HL-60 (cell line): ENCODE data around the gene SPATA20.

Source experiments
- GABPA ChIP-seq: IDR thresholded peaks from 2 replicates; pipeline ENCODE4 v1.6.1; 2012; ENCODE audit warnings: low read depth
- POLR2AphosphoS5 ChIP-seq: IDR thresholded peaks from 2 replicates; pipeline ENCODE4 v1.6.1; 2012; ENCODE audit warnings: low read depth
- REST ChIP-seq: IDR thresholded peaks from 2 replicates; pipeline ENCODE4 v1.6.1; 2012; ENCODE audit warnings: low read depth; ENCODE audit not compliant: insufficient replicate concordance
- SPI1 ChIP-seq: IDR thresholded peaks from 2 replicates; pipeline ENCODE4 v1.6.1; 2012; ENCODE audit warnings: low read depth, mild to moderate bottlenecking, borderline replicate concordance
- TF ChIP-seq, protein P1 (sequence below): IDR thresholded peaks from one replicate; pipeline ENCODE4 v1.5.1; 2011; ENCODE audit warnings: low read length, control low read depth, inconsistent platforms; ENCODE audit not compliant: insufficient read depth

GRCh38 chr17:50505591-50506130, 41.3 kb upstream of the SPATA20 start:
- TF ChIP-seq, protein P1, sequence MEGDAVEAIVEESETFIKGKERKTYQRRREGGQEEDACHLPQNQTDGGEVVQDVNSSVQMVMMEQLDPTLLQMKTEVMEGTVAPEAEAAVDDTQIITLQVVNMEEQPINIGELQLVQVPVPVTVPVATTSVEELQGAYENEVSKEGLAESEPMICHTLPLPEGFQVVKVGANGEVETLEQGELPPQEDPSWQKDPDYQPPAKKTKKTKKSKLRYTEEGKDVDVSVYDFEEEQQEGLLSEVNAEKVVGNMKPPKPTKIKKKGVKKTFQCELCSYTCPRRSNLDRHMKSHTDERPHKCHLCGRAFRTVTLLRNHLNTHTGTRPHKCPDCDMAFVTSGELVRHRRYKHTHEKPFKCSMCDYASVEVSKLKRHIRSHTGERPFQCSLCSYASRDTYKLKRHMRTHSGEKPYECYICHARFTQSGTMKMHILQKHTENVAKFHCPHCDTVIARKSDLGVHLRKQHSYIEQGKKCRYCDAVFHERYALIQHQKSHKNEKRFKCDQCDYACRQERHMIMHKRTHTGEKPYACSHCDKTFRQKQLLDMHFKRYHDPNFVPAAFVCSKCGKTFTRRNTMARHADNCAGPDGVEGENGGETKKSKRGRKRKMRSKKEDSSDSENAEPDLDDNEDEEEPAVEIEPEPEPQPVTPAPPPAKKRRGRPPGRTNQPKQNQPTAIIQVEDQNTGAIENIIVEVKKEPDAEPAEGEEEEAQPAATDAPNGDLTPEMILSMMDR: no peak
- TF ChIP-seq REST (no peak), POLR2AphosphoS5 (no peak), GABPA (no peak), SPI1 (no peak)
